Measurements from ENCODE around the gene SYNJ2BP. TPM values are rescaled to one million over a fixed set of nuclear protein-coding genes. Genes with fewer than 3 reads are reported as not detected.

Gene SYNJ2BP, protein sequence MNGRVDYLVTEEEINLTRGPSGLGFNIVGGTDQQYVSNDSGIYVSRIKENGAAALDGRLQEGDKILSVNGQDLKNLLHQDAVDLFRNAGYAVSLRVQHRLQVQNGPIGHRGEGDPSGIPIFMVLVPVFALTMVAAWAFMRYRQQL
- 11.9 and 16.0 TPM in 2 replicates for total RNA-seq

DNA sequence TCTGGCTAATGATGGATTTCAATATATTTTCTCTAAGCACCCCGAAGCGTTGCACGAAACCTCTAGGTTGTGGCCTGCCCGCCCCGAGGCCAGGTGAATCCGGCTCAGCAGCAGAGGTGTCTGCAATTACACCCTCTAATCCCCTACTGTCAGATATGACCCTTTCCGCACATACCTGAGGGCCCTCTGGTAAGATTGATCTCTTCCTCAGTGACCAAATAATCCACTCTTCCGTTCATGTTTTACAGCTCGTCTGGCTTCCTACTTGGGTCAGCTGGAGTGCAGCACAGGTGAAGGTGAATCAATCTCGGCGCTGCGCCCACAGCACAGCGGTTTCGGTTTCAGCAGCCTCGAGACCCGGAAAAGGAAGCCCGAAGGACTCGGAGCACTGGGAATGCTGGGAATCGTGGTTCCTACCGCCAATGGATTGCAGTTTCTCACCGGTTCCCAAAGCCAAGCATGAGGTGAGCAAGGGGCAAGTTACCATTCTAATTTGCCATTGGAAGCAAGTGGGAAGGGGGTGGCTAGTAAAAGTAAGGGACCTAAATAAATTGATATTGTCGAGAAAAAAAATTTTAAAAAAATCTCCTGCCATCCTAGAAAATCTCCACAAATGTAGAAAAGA, at the start of gene SYNJ2BP:
Gene SYNJ2BP (minus strand): TSS at position 366 of the 625 bp plus-strand sequence. CDS start 127 bp downstream, at position 239.

DNA sequence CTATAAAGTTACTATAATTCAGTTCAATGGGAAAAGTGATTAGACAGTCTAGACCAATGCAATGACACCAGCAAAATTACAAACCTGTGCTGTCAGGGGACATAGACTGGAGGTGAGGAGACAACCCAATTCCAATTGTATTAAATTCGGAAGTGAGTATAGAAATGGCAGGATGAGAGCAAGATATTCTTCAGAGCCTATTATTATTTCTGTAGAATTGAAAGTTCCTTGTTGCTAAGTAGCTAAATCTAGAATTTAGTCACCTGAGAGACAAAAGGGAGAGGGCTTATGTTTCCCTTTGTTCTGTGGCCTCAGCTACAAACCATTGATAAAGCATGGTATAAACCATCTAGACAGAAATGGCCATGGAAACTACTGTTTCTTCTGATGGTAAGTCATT, 35.0 kb upstream of the SYNJ2BP start, which contains the start of gene ADAM21:
Gene ADAM21 (plus strand): TSS at position 301 of the 400 bp plus-strand sequence. CDS start 5,326 bp downstream, outside the sequence.

Other genes with a start within 250 kb of the SYNJ2BP start
- under 0.01 and 0.18 TPM in 2 replicates for gene SLC8A3, start 228.1 kb downstream of the SYNJ2BP start, total RNA-seq
- 36.8 and 47.8 TPM in 2 replicates for gene COX16, start 57.4 kb downstream of the SYNJ2BP start, total RNA-seq
- gene ADAM21, start 35.1 kb upstream of the SYNJ2BP start, total RNA-seq: 1.3 and 1.4 TPM in 2 replicates
- under 0.01 TPM in 1 of 2 replicates, not detected in the other for gene ADAM20, start 117.9 kb upstream of the SYNJ2BP start, total RNA-seq
- gene MED6, start 183.6 kb upstream of the SYNJ2BP start, total RNA-seq: 12.5 and 15.9 TPM in 2 replicates
- gene TTC9, start 224.8 kb upstream of the SYNJ2BP start, total RNA-seq: 0.16 TPM in 1 of 2 replicates, not detected in the other